Fibroblast of upper back skin (primary cell): ENCODE results near the gene PCBD1.

ENCODE experiments used
- DNase-seq: peaks from one replicate; pipeline ENCODE4 v3.0.0-alpha.2; 2013

PCBD1 gene

GRCh38 chr10:70901276-70901878, 13.0 kb upstream of the PCBD1 start:
- no peak for DNase-seq

DNA sequence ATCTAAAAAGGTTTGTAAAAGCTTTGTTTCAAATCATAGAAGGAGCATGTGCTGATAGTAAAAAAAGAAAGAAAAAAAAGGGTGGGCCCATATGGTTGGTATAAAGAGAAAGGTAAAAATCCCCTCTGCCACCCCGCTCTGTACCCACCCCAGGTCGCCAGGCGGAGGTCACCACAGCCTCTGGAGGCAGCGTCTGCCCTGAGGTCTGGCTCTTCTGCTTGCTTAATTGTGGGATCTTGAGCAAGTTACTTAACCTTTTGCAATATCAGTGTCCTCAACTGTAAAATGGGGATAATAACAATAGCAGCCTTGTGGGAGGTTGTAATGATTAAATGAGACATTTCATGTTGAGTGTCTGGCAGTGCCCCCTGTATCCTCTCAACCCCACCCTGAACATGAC, 10.7 kb upstream of the PCBD1 start:
- DNase-seq, result no peak

DNA sequence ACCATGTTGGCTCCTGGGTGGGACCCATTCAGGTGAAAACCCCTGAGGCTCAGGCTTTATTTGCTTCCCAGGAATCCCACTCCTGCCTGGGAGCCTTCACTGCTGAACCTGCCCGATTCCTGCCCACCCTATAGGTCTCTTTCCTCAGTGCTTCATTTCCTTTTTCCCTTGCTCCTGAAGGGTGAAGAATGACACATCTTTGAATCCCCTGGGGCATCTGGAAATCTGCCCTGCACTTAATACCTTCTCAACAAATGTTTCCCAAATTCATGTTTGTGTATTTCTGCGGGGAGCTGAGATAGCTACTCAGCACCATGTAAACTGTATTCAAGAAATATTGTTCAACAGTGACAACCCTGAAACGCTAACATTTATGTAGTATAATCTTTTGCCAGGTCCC, 10.3 kb upstream of the PCBD1 start:
- no peak for DNase-seq

DNA sequence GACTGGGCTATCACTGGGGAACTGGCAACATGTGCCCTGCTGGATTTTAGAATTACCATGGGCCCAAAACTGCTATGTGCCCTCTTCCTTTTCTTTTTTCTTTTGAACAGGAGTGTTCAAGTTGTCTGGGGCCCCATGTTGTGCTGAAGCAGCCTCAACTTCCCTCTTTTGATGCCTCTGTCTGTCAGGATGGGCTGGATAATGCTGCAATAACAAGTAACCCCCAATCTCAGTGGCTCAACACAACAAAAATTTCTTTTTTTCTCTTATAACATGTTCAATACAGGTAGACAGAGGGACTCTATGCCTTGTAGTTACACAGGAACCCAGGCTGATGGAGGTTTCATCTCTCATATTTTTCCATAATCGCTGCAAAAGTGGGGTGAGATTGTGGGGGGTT, 8.2 kb upstream of the PCBD1 start:
- DNase-seq, result no peak

GRCh38 chr10:70894416-70894815, 6.1 kb upstream of the PCBD1 start:
- no peak for DNase-seq

DNA sequence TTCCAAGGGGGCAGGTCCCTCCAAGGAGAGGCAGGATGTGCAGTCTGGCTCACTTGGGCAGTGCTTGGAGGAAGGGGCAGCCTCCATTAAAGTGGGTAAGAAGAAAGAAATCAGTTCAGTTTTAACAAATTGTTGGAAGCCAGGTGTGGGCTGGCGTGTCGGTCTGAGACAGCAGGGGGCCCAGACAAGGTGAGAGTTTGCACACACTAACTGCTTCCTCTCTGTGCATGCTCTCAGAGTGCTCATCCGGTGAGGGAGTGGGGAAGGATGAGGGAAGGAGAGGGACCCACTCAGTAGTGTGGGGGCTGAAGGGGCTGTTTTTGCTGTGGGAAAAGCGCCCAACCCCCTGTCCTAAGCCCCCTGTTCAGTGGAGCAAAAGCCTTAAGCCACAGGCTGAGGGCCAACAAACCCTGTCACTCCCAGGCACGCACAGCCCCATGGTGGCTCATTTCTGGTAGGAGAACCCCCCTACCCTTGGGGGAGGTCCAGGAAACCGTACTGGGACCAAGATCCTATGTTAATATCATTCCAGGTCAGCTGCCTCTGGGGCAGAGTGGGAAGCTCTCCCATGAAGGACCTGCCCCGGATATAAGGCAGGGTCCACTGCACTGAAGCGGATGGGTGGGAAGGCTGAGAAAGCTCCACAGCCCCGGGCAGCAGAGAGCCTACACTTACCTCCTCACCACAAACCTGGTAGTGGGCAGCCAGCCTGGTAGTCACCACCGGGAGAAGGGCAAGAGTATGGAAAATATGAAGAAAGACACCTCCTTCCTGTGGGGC, 5.1 kb upstream of the PCBD1 start:
- no peak for DNase-seq

DNA sequence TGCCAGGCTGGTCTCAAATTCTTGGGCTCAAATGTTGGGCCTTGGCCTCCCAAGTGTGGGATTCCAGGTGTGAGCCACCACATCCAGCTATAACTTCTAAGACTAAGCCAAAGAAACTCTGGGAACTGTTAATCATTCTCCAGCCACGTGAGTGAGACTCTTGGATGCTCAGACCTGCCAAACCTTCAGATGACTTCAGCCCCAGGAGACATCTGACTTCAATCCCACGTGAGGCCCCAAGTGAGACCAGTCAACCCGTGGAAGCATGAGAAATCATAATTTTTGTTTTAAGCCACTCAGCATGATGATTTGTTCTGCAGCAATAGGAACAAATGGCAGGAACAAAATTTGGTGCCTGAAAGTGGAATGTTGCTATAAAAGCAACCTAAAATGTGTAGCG, 4.3 kb upstream of the PCBD1 start:
- no peak for DNase-seq

DNA sequence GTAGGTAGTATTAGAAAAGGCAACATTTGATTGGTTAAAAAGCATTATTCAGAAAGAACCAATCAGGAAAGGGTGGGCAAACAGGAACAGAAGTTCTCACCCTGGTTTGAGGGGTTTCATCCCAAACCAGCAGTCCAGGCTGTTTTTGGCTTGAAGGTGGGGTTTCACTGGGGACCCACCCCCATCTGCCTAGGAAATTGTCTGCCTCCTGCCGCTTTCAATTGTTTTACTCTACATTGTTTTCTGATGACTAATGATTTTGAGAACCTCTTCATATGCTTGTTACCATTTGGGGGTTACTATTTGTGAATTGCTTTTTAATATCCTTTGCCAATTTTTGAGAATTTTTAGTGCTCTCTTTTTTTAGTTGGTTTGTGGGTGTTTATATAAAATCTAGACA, 3.3 kb upstream of the PCBD1 start:
- DNase-seq, result peak; percentile 57

DNA sequence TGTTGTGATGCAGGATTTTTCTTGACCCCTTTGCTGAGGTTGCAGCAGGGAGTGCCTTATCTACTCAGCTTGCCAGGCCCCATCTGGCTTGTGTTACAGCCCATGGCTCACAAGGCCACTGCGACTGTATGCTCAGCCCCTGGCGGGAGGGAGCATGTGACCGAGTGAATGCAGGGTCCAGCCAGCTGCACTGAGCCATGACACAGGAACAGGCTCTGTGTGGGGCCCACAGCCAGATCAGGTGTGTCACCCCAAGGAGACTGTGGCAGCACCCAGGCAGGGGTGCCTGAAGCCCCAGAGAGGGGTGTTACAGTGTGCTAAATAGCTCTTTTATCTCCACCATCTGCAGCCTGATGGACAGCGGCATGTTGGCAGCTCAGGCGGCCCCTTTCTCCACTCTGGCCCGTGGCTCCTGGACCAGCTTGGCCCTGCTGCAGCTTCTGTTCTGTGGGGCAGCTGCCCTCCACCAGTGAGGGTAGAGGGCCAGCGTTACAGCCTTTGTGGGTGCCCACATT, 2.6 kb upstream of the PCBD1 start:
- no peak for DNase-seq

DNA sequence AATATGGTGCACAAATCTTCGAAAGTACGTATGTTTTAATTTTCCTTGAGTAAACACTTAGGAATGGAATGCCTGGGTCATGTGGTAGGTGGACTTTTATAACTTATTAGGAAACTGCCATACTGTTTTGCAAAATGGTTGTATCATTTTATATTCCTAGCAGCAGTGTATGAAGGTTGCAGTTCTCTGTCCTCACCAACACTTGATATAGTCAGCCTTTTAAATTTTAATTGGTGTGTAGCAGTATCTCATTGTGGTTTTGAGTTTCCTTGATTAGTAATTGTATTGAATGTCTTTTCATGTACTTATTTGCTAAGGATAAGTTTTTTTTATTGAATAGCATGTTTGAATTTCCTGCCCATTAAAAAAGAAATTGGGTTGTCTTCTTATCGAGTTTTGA, 926 bp upstream of the PCBD1 start:
- DNase-seq, result no peak

DNA sequence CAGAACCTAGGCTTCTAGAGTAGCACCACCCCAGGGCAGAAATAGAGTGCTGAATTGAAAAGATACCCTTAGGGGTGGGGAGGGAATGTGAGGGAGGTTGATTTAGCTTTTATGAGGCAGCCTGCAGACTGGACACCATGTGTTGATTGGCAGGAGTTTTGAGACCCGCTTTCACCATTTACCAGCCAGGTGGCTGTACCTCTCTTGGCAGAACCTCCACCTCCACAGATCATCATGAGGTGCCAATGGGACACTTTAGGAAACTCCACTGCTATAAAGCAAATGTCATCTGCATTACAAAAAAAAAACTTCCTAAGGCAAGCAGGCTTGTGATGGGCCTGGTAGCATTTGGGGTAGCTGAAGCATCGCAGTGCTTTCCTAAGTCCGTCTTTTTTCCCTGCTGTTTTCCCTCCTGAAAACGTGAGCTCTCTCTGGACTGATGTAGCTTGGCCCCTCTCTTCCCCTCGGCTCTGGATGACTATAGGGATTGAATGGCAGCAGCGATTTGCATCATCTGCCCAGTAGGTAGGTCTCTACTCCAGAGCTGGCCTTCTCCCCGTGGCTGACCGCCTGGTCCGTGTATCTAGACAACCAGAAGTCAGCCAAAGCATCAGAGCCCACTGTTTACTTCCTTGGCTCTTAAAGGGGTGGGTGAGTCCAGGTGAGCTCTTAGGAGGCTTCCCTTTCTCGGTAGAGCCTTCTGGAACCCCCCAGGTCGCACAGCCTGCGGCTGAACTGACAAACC, 1.3 kb downstream of the PCBD1 start:
- no peak for DNase-seq

- DNase-seq, result no peak
These were observed 2.1 kb downstream of the PCBD1 start for GRCh38 chr10:70885931-70886903.

DNA sequence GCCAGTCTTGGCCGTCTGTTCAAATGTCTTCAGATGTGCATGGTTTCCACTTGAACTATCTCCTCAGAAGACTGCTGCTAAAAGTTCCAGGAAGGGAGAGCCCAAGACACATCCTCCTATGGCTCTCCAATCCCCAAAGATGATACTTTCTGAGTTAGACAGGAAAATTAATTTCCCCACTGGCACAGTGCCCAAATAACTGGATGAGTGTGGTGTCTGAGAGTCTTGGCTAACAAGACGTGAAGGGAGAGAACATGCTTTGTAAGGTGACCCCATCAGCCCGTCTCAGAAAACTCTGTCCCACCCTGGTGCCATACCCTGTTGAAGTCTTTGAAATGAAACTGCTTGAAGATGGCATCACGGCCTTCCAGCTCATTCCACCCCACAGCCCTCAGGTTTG, 2.9 kb downstream of the PCBD1 start:
- DNase-seq, result peak; percentile 38

DNA sequence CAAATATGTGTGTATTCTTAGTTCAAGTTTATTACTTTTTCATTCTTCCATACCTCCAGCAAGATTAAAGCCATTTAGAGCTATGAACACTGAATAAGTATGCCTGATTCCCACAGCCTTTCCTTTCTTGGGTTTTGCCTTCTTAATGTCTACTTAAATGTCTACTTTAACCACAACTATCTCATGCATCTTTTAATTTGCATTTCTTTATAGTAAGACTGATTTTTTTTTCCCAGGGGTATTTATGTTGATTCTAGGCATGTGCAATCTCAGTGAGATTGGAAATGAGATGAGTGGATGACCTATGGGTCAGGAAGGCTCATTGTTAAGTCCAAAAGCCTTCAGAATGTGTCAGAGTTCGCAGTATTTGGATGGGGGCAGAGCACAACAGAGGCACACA, 3.6 kb downstream of the PCBD1 start:
- peak; percentile 56 for DNase-seq

DNA sequence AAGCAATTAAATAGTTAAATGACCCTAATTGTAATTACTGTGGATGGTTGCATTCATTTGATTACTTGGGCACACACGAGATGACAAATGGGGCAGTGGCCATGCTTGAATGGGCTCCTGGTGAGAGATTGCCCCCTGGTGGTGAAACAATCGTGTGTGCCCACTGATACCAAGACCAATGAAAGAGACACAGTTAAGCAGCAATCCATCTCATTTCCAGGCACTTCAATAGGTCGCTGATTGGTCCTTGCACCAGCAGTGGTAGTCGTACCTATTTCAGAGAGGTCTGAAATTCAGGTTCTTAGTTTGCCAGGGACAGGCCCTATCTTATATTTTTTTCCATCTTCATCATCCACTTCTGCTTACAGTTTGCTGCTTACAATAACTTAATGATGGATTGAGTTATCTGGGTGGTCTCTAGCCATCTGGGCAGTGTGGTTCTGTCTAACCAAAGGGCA, 8.3 kb downstream of the PCBD1 start:
- DNase-seq, result peak; percentile 77

GRCh38 chr10:70879207-70879606, 9.2 kb downstream of the PCBD1 start:
- DNase-seq, result no peak

- DNase-seq, result no peak
These were observed 14.3 kb downstream of the PCBD1 start for GRCh38 chr10:70874061-70874460.

DNA sequence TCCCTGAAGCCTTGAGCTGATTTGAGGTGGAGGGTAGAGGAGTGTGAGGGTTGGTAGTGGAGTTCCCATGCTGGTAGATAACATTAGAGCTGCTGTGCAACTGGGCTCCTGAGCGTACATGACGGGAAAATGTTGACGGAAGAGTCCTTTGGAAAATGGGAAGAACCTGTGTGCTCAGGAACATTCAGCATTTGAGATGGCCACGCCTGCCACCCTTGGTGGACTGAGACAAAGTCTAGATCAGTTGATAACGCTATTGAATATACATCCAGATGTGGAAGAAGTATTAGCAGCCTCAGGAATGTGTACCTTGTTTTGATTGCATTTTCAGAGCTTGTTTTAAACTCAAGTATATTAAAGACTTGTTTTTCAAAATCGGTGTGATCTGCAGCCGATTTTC, 16.1 kb downstream of the PCBD1 start:
- DNase-seq, result no peak

DNA sequence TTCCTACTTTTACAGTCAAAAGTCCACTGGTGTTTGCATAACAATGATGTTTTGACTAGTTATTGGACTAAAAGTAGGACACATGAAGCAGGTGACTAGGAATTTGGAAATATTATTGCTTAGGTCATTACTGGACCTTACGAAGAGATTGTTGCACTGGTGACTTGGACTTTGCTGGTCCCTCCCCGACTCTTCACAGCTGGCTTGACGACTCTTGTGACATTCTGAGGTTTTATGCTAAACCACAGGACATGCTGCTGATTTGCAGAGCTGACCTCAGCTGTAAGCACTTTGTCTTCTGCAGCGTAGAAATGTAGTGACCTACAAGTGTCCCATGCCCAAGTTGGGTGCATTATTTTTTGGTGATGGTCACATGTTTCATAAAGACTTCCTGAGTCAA, 21.9 kb downstream of the PCBD1 start:
- DNase-seq, result no peak

DNA sequence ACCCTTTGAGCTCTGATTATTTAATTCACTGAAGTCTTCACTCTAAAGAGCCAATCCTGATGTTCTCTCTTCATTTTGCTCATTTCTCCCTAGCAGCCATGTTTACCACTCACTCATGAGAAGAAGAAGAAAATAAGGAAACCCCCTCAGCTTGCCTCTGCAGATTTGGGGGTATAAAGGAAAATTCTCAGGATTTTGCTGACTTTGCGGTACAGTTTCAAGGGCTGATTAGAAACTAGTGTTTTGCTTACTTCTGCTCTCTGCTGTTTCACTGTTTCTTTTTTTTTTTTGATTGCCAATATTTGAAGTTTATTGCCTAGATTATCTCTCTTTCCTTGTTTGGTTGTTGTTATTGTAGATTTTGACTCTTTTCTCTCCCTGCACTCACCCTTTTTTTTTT, 23.4 kb downstream of the PCBD1 start:
- DNase-seq, result no peak

- no peak for DNase-seq
These were observed 24.8 kb downstream of the PCBD1 start for GRCh38 chr10:70863470-70864160.
